Endodermal cell (in vitro differentiated cells): ENCODE results near the gene RASSF8. TPM values are rescaled to one million over a fixed set of nuclear protein-coding genes. Genes with fewer than 3 reads are reported as not detected.

Experiments used
- DNase-seq: peaks from one replicate; pipeline ENCODE4 v3.0.0-alpha.2; 2017
- H3K27ac ChIP-seq: 2 replicates; pipeline ENCODE4 v1.5.1; 2013; ENCODE audit warnings: mild to moderate bottlenecking, low read depth, low read length, moderate library complexity
- H3K27me3 ChIP-seq: 2 replicates; pipeline ENCODE4 v1.6.1; 2013; ENCODE audit warnings: mild to moderate bottlenecking, low read length, moderate library complexity; ENCODE audit not compliant: insufficient read depth, control insufficient read depth, poor library complexity, severe bottlenecking
- H3K36me3 ChIP-seq: 2 replicates; pipeline ENCODE4 v1.7.0; 2013; ENCODE audit warnings: mild to moderate bottlenecking, low read length, moderate library complexity; ENCODE audit not compliant: control insufficient read depth, insufficient read depth
- H3K4me1 ChIP-seq: one replicate; pipeline ENCODE4 v1.7.0; 2013; ENCODE audit warnings: low read length; ENCODE audit not compliant: control insufficient read depth, insufficient read depth
- H3K4me3 ChIP-seq: 2 replicates; pipeline ENCODE4 v1.5.1; 2013; ENCODE audit warnings: mild to moderate bottlenecking, low read length, moderate library complexity
- H3K9ac ChIP-seq: 2 replicates; pipeline ENCODE4 v1.6.1; 2013; ENCODE audit warnings: mild to moderate bottlenecking, low read length, moderate library complexity; ENCODE audit not compliant: poor library complexity, severe bottlenecking; ENCODE audit errors: extremely low read depth
- H3K9me3 ChIP-seq: 2 replicates; pipeline ENCODE4 v1.6.1; 2013; ENCODE audit warnings: mild to moderate bottlenecking, low read length, moderate library complexity; ENCODE audit not compliant: control insufficient read depth
- H3K27ac Mint-ChIP-seq: 2 replicates; pipeline ENCODE4 v1.8.0; 2020; ENCODE audit warnings: mixed read lengths
- H3K27me3 Mint-ChIP-seq: 2 replicates; pipeline ENCODE4 v1.8.0; 2021; ENCODE audit warnings: mild to moderate bottlenecking, mixed read lengths; ENCODE audit not compliant: insufficient read depth
- H3K36me3 Mint-ChIP-seq: 2 replicates; pipeline ENCODE4 v1.8.0; 2020; ENCODE audit warnings: low read depth, mixed read lengths
- H3K4me1 Mint-ChIP-seq: 2 replicates; pipeline ENCODE4 v1.8.0; 2020; ENCODE audit warnings: mixed read lengths
- H3K4me3 Mint-ChIP-seq: 2 replicates; pipeline ENCODE4 v1.8.0; 2020; ENCODE audit warnings: mild to moderate bottlenecking, moderate library complexity, mixed read lengths
- H3K9me3 Mint-ChIP-seq: 2 replicates; pipeline ENCODE4 v1.8.0; 2020; ENCODE audit warnings: mild to moderate bottlenecking, mixed read lengths
- WGBS, 2 experiments: methylation state at CpG; one replicate each; pipeline versions ENCODE4 v1.1.5 to v1.1.7; 2013; ENCODE audit warnings: missing lambda C conversion rate in 2 of 2, mixed read lengths in 1 of 2; ENCODE audit not compliant: insufficient coverage in 1 of 2, insufficient read length in 1 of 2; 5-methylcytosine and 5-hydroxymethylcytosine counted together
- total RNA-seq, 2 donors: library from RNA; stranded (reverse); fragmentation: NEBNext Ultra II Directional in 1 of 2; extraction: Animal tissue kit (Norgen Biotek cat#: 25700) in 1 of 2; gene quantifications; 2 replicates in 1 of 2; 3 replicates in 1 of 2; pipeline ENCODE4 v1.2.1, GENCODE V29; 2021
- TF ChIP-seq, protein P1 (sequence below): fragments of 200-600 bp; sonication (generic); conservative IDR thresholded peaks from 2 replicates; pipeline ENCODE4 v1.5.0; 2021; ENCODE audit warnings: antibody characterized with exemption, mild to moderate bottlenecking

Gene RASSF8
- total RNA-seq, 2 donors from 2014 or later = 87.0 to 183 TPM

DNA sequence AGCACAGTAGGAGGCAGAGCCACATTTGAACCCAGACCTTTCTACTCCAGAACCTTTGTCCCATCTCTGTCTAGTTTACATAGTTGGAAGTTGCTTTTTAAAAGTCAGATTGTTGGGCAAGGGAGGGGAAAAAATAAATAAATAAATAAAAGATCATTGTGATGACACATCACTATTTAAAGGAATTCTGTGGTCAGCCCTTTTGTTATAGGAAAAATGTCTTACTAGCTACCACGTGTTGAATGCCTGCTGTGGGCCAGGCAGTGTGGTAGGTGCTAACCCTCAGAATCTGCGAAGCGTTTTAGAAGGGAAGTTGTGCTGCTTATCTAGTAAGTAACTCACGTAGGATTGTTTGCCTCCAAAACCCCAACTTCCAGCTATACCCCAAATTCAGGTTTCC lies 104.1 kb downstream of the RASSF8 start:
- no peak overlapping the region for H3K27ac Mint-ChIP-seq
- H3K9me3 ChIP-seq = peaks cover 12% of the 10 kb centered on the region

DNA sequence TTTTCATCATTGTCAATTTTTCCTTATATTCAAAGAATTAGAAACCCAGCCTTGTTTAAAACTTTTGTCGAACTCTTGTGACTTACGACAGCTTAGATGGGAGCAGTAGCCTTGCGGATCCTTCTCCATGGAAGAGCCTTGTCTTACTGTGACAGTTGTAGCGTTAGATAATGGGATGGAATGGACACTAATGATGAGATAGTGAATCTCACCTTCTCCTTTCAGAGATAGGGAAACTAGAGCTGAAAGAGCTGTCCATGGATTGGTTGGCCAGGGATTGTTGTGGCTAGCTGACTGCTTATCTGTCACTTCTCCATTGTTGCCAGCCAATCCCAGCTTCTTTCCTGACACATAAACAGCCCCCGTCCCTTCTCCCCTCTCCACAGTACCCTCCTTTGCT lies 107.0 kb downstream of the RASSF8 start:
- TF ChIP-seq, protein P1, sequence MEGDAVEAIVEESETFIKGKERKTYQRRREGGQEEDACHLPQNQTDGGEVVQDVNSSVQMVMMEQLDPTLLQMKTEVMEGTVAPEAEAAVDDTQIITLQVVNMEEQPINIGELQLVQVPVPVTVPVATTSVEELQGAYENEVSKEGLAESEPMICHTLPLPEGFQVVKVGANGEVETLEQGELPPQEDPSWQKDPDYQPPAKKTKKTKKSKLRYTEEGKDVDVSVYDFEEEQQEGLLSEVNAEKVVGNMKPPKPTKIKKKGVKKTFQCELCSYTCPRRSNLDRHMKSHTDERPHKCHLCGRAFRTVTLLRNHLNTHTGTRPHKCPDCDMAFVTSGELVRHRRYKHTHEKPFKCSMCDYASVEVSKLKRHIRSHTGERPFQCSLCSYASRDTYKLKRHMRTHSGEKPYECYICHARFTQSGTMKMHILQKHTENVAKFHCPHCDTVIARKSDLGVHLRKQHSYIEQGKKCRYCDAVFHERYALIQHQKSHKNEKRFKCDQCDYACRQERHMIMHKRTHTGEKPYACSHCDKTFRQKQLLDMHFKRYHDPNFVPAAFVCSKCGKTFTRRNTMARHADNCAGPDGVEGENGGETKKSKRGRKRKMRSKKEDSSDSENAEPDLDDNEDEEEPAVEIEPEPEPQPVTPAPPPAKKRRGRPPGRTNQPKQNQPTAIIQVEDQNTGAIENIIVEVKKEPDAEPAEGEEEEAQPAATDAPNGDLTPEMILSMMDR = no peak
- peaks cover 72% of the 10 kb centered on the region for H3K36me3 ChIP-seq
- H3K27me3 Mint-ChIP-seq = no peaks in the 10 kb centered on the region
- H3K4me3 ChIP-seq = no peak overlapping the region
- peaks cover 43% of the 10 kb centered on the region for H3K4me1 Mint-ChIP-seq
- no peaks in the 10 kb centered on the region for H3K9me3 ChIP-seq
- WGBS, 2 experiments = 79 to 94% methylated on average over 4 to 5 of the region's 5 CpGs
- H3K36me3 Mint-ChIP-seq = peaks cover 51% of the 10 kb centered on the region
- H3K9me3 Mint-ChIP-seq = no peaks in the 10 kb centered on the region
- H3K27ac ChIP-seq = no peak overlapping the region
- peaks cover 14% of the 10 kb centered on the region for H3K4me1 ChIP-seq
- DNase-seq = peak; percentile 68
- H3K4me3 Mint-ChIP-seq = no peak overlapping the region
- no peaks in the 10 kb centered on the region for H3K27me3 ChIP-seq
- no peak overlapping the region for H3K9ac ChIP-seq
- no peak overlapping the region for H3K27ac Mint-ChIP-seq

More for the DNA sequence above, 104.1 kb downstream of the RASSF8 start:
- WGBS, 2 experiments = 84 to 89% methylated on average over 4 of the region's 4 CpGs
- Mint-ChIP-seq H3K27me3 (no peaks in the 10 kb centered on the region), H3K36me3 (peaks cover 49% of the 10 kb centered on the region), H3K4me1 (peaks cover 28% of the 10 kb centered on the region), H3K9me3 (no peaks in the 10 kb centered on the region), H3K4me3 (no peak overlapping the region)
- H3K36me3 ChIP-seq = peaks cover 66% of the 10 kb centered on the region
- TF ChIP-seq, protein P1 = no peak
- no peaks in the 10 kb centered on the region for H3K27me3 ChIP-seq
- no peak for DNase-seq
- no peak overlapping the region for H3K9ac ChIP-seq
- H3K4me3 ChIP-seq = no peak overlapping the region
- no peak overlapping the region for H3K27ac ChIP-seq
- H3K4me1 ChIP-seq = peaks cover 10% of the 10 kb centered on the region

DNA sequence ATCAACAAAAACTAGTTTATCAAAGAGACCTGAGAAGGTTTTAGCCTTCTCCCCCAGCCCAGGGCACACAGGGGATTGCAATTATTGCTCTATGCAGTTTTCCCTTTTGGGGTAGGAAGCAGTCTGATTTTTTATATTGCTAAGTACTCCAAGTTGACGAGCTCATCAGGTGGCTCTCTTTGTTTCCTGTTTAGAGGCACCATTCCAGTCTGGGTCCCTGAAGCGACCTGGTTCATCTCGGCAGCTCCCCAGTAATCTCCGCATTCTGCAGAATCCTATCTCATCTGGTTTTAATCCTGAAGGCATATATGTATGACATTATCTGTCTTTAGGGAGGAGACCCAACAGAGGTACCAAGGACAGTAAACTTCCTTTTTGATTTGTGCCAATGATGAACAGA lies 110.0 kb downstream of the RASSF8 start:
- Mint-ChIP-seq H3K4me1 (peaks cover 43% of the 10 kb centered on the region), H3K27ac (peak overlapping the region; percentile 67), H3K9me3 (no peaks in the 10 kb centered on the region), H3K36me3 (peaks cover 55% of the 10 kb centered on the region), H3K27me3 (no peaks in the 10 kb centered on the region), H3K4me3 (no peak overlapping the region)
- H3K27ac ChIP-seq = no peak overlapping the region
- TF ChIP-seq, protein P1 = no peak
- DNase-seq = no peak
- H3K9me3 ChIP-seq = no peaks in the 10 kb centered on the region
- H3K9ac ChIP-seq = no peak overlapping the region
- H3K4me1 ChIP-seq = peaks cover 14% of the 10 kb centered on the region
- no peaks in the 10 kb centered on the region for H3K27me3 ChIP-seq
- H3K4me3 ChIP-seq = no peak overlapping the region
- 75 to 88% methylated on average over 1 to 4 of the region's 4 CpGs for WGBS, 2 experiments
- H3K36me3 ChIP-seq = peaks cover 82% of the 10 kb centered on the region
